HL-60 (cell line): ENCODE results near the gene ELMOD3.

Source experiments
- CTCF ChIP-seq: IDR thresholded peaks from one replicate; pipeline ENCODE4 v1.5.1; 2011; ENCODE audit warnings: low read length, control low read depth, inconsistent platforms; ENCODE audit not compliant: insufficient read depth
- GABPA ChIP-seq: IDR thresholded peaks from 2 replicates; pipeline ENCODE4 v1.6.1; 2012; ENCODE audit warnings: low read depth
- POLR2AphosphoS5 ChIP-seq: IDR thresholded peaks from 2 replicates; pipeline ENCODE4 v1.6.1; 2012; ENCODE audit warnings: low read depth
- TF ChIP-seq, protein P1 (sequence below): IDR thresholded peaks from 2 replicates; pipeline ENCODE4 v1.6.1; 2012; ENCODE audit warnings: low read depth; ENCODE audit not compliant: insufficient replicate concordance

DNA sequence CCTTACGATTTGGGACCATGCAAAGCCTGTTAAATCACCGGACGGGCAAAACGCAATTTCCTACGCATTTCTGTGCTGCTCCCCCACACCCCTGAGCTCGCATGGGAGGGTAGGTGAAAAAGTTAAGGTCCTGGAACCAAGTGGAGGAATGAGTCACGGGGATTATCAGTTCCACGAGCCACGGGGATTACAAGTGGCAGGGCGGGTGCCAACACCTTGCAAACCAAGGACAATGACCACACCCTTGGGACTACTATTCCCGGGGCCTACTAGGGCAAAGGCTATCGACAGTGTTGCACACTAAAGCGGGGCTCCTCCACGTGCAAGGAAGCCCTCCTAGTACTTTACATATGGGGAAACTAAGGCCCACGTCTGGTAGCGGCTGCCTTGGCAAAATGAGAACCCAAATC, 688 bp upstream of the ELMOD3 start:
- TF ChIP-seq CTCF: no peak
- TF ChIP-seq POLR2AphosphoS5: no peak
- TF ChIP-seq, protein P1, sequence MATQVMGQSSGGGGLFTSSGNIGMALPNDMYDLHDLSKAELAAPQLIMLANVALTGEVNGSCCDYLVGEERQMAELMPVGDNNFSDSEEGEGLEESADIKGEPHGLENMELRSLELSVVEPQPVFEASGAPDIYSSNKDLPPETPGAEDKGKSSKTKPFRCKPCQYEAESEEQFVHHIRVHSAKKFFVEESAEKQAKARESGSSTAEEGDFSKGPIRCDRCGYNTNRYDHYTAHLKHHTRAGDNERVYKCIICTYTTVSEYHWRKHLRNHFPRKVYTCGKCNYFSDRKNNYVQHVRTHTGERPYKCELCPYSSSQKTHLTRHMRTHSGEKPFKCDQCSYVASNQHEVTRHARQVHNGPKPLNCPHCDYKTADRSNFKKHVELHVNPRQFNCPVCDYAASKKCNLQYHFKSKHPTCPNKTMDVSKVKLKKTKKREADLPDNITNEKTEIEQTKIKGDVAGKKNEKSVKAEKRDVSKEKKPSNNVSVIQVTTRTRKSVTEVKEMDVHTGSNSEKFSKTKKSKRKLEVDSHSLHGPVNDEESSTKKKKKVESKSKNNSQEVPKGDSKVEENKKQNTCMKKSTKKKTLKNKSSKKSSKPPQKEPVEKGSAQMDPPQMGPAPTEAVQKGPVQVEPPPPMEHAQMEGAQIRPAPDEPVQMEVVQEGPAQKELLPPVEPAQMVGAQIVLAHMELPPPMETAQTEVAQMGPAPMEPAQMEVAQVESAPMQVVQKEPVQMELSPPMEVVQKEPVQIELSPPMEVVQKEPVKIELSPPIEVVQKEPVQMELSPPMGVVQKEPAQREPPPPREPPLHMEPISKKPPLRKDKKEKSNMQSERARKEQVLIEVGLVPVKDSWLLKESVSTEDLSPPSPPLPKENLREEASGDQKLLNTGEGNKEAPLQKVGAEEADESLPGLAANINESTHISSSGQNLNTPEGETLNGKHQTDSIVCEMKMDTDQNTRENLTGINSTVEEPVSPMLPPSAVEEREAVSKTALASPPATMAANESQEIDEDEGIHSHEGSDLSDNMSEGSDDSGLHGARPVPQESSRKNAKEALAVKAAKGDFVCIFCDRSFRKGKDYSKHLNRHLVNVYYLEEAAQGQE: no peak
- TF ChIP-seq GABPA: no peak
